Gastrocnemius medialis (tissue), 4 donors: ENCODE measurements around the gene SKI.

Experiments used
- POLR2A ChIP-seq, 2 donors: fragments of 450-650 bp; IDR thresholded peaks; one replicate each; pipeline ENCODE4 v1.6.1; 2017; ENCODE audit warnings: antibody characterized with exemption in 2 of 2, mild to moderate bottlenecking in 2 of 2, moderate library complexity in 2 of 2
- TF ChIP-seq, protein P1 (sequence below), 5 experiments: fragments of 450-650 bp in 3 of 5; fragments of 200-600 bp in 2 of 5; sonication (generic) in 2 of 5; IDR thresholded peaks in 4 of 5; conservative IDR thresholded peaks in 1 of 5; 1 replicate in 4 of 5; 2 replicates in 1 of 5; pipeline ENCODE4 v1.5.1; 2016 to 2019; ENCODE audit warnings: antibody characterized with exemption in 5 of 5, mild to moderate bottlenecking in 3 of 5, moderate library complexity in 3 of 5

DNA sequence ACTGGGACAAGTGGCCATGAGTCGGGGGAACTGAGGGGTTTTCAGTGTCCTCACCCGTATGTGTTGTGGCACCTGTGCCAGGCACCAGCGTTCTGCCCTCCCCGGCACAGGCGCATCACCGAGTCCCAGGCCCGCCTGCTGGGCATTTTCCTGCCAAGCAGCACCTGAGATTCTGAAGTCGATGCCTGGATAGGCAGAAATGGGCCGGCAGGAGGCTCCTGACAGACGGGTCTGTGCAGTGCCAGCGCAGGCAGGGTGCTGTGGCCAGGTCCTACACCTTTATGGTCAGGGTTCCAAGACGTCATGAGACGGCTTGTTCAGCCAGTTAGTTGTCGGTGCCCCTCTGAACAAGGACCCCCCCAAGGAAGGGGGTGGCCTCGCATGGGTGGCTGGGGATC lies 44.2 kb upstream of the SKI start:
- no peak for TF ChIP-seq POLR2A (IDR thresholded peaks at IDR 0.05)
- TF ChIP-seq, protein P1, sequence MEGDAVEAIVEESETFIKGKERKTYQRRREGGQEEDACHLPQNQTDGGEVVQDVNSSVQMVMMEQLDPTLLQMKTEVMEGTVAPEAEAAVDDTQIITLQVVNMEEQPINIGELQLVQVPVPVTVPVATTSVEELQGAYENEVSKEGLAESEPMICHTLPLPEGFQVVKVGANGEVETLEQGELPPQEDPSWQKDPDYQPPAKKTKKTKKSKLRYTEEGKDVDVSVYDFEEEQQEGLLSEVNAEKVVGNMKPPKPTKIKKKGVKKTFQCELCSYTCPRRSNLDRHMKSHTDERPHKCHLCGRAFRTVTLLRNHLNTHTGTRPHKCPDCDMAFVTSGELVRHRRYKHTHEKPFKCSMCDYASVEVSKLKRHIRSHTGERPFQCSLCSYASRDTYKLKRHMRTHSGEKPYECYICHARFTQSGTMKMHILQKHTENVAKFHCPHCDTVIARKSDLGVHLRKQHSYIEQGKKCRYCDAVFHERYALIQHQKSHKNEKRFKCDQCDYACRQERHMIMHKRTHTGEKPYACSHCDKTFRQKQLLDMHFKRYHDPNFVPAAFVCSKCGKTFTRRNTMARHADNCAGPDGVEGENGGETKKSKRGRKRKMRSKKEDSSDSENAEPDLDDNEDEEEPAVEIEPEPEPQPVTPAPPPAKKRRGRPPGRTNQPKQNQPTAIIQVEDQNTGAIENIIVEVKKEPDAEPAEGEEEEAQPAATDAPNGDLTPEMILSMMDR (IDR thresholded peaks at IDR 0.05 in 4 of 5, conservative IDR thresholded peaks at IDR 0.05 in 1 of 5) = no peak
